Lung (tissue), 12 donors: ENCODE results near the gene NEUROD1. TPM values are rescaled to one million over a fixed set of nuclear protein-coding genes. Genes with fewer than 3 reads are reported as not detected.

ENCODE experiments used
- ATAC-seq: fragments of 200-7000 bp; cut with Tn5 transposase; one replicate; pipeline ENCODE4 v1.9.1; 2020; ENCODE audit warnings: moderate number of reproducible peaks; ENCODE audit not compliant: insufficient read depth, low FRiP score
- DNase-seq, 3 donors: peaks; one replicate each; pipeline ENCODE4 v3.0.0-alpha.2; 2013 to 2017
- H3K27ac ChIP-seq, 2 donors: one replicate each; pipeline ENCODE4 v1.5.1; 2013; ENCODE audit warnings: mild to moderate bottlenecking in 2 of 2, moderate library complexity in 2 of 2, control low read depth in 1 of 2, inconsistent platforms in 1 of 2, low read depth in 1 of 2, low read length in 1 of 2
- H3K27me3 ChIP-seq, 3 donors: one replicate each; pipeline ENCODE4 v1.5.1; 2013; ENCODE audit warnings: low read length in 2 of 3; ENCODE audit not compliant: control insufficient read depth in 3 of 3, insufficient read depth in 3 of 3
- H3K36me3 ChIP-seq, 4 donors: one replicate each; pipeline ENCODE4 v1.5.1; 2013; ENCODE audit warnings: low read length in 4 of 4, mild to moderate bottlenecking in 1 of 4, moderate library complexity in 1 of 4; ENCODE audit not compliant: control insufficient read depth in 4 of 4, insufficient read depth in 4 of 4
- H3K4me1 ChIP-seq, 5 donors: one replicate each; pipeline ENCODE4 v1.5.1; 2013; ENCODE audit warnings: low read length in 5 of 5, mild to moderate bottlenecking in 2 of 5, moderate library complexity in 1 of 5; ENCODE audit not compliant: control insufficient read depth in 5 of 5, insufficient read depth in 5 of 5
- H3K4me3 ChIP-seq: one replicate; pipeline ENCODE4 v1.5.1; 2013; ENCODE audit warnings: mild to moderate bottlenecking, control low read depth, moderate library complexity
- H3K9ac ChIP-seq, 2 donors: one replicate each; pipeline ENCODE4 v1.5.1; 2013; ENCODE audit warnings: low read length in 2 of 2, control low read depth in 1 of 2; ENCODE audit not compliant: insufficient read depth in 1 of 2
- H3K9me3 ChIP-seq, 4 donors: one replicate each; pipeline ENCODE4 v1.5.1; 2013; ENCODE audit warnings: low read length in 3 of 4, mild to moderate bottlenecking in 1 of 4, moderate library complexity in 1 of 4; ENCODE audit not compliant: control insufficient read depth in 4 of 4, insufficient read depth in 3 of 4
- WGBS, 2 donors: extraction: QIAGEN DNeasy Blood & Tissue Kit; methylation state at CpG; one replicate each; pipeline ENCODE4 v1.1.7; 2013; 5-methylcytosine and 5-hydroxymethylcytosine counted together
- polyA plus RNA-seq, 2 donors: library from polyadenylated mRNA; stranded (reverse); fragments of 200-250 nt; gene quantifications; one replicate each; pipeline ENCODE4 v1.2.1, GENCODE V29; 2013
- total RNA-seq, 2 donors: library from RNA; depleted of rRNA in 1 of 2; stranded (reverse); fragments of >200 nt in 1 of 2; gene quantifications; one replicate each; pipeline ENCODE4 v1.2.1, GENCODE V29; 2014 to 2021
- TF ChIP-seq, protein P1 (sequence below): IDR thresholded peaks from 2 replicates; pipeline ENCODE4 v1.5.1; 2012; ENCODE audit warnings: mild to moderate bottlenecking; ENCODE audit errors: control extremely low read depth, extremely low read depth
- donor health status: control.
- donor health status: control.
- donor health status: Bipolar disorder and iron deficiency.
- donor health status: healthy.
- donor health status: DM: yes; HTN: yes; CAD: no.

NEUROD1 gene
- total and polyA plus RNA-seq, 4 donors, result 0.82 TPM; not detected in 3

DNA sequence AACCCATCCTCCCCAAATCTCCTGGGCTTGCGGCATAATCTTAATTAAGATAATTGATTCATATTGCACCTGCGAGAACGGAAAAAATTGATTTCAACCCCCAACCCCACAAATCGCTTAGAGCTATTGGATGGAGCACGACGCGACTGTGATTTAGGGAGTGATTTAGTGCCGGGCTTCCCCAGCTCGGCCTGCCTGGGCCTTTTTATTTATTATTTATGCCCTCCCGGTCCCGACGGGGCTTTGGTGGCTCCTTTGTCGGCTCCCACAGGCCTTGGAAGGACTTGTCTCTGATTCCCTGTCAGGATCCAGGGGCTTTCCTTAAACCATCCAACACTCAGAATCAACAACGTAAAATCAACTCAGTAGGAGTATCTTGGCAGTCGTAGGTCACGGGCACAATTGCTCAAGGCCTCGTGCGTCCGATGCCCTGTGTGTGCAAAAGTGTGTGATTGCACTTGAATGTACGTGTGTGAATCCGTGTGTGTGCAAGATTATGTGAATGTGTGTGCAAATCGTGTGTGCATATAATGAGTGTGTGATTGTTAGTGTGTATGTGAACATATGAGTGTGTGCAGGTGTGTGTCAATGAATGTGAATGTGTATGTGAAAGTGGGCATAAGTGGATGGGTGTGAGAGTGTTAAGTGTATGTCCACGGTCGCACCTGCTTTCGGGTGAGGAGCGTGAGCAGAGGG, 4.3 kb upstream of the NEUROD1 start:
- WGBS, 2 donors, result 8 to 10% methylated on average over 26 of the region's 26 CpGs
- DNase-seq, result no peak
- Histone ChIP-seq H3K9me3 (peaks cover 0 to 11% (median 0%) of the 10 kb centered on the region in 4 donors), H3K4me3 (no peak overlapping the region), H3K27ac (no peak overlapping the region), H3K9ac (no peak overlapping the region), H3K27me3 (peaks cover 0 to 76% (median 66%) of the 10 kb centered on the region in 3 donors), H3K4me1 (peaks cover 0 to 20% (median 6%) of the 10 kb centered on the region in 5 donors), H3K36me3 (no peaks in the 10 kb centered on the region)
- ATAC-seq, result no peak
- TF ChIP-seq, protein P1, sequence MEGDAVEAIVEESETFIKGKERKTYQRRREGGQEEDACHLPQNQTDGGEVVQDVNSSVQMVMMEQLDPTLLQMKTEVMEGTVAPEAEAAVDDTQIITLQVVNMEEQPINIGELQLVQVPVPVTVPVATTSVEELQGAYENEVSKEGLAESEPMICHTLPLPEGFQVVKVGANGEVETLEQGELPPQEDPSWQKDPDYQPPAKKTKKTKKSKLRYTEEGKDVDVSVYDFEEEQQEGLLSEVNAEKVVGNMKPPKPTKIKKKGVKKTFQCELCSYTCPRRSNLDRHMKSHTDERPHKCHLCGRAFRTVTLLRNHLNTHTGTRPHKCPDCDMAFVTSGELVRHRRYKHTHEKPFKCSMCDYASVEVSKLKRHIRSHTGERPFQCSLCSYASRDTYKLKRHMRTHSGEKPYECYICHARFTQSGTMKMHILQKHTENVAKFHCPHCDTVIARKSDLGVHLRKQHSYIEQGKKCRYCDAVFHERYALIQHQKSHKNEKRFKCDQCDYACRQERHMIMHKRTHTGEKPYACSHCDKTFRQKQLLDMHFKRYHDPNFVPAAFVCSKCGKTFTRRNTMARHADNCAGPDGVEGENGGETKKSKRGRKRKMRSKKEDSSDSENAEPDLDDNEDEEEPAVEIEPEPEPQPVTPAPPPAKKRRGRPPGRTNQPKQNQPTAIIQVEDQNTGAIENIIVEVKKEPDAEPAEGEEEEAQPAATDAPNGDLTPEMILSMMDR, result no peak

DNA sequence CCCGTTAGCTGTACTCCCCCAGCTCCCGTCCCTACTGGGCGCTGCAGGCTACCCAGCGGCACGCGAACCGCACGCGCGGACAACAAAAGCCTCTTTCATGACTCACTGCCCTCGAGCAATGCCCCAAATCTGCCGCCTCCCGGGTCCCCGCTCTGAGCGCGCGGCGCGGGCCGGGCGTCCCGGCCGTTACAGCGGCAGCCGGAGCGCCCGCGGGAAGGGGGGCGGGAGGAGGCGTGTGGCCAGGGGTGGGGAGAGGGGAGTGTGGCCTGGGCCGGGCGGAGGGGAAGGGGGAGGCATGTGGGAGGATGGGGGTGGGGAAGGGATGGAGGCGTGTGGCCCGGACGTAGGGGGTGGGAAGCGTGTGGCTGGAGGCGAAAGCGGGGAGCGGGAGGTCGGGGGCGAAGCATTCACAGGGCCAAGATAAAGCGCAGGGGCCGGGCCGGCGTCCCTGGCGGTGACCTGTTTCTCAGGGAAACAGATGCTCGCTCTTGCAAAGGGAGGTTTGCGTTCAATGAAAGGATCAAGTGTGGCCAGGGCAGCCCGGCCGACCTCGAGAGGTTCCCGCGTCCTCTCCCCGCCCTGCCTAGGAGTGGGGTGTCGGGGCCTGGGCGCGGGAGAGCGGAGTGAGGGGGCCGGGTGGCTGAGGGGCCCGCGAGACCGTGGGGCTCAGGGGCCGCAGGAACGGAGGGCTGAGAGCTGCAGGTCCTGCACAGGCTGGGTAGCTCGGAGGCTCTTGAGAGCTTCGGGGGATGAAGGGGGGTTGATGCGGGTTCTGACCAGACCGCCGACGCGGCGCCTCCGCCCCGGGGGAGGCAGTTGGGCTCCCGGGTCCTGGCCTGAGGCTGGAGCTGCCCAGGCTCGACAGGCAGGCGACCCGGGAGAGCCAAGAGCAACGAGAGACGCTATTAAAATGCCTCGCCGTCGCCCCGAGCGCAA, 3.5 kb upstream of the NEUROD1 start:
- TF ChIP-seq, protein P1, result no peak
- DNase-seq (no peak), ATAC-seq (no peak)
- WGBS, 2 donors, result 1 to 3% methylated on average over 80 to 85 of the region's 85 CpGs
- H3K4me1 ChIP-seq, result peaks cover 0 to 20% (median 6%) of the 10 kb centered on the region in 5 donors
- H3K27me3 ChIP-seq, result peaks cover 2 to 85% (median 73%) of the 10 kb centered on the region in 3 donors
- H3K9ac ChIP-seq, result no peak overlapping the region
- H3K4me3 ChIP-seq, result no peak overlapping the region
- no peak overlapping the region for H3K27ac ChIP-seq
- peaks cover 0 to 11% (median 0%) of the 10 kb centered on the region in 4 donors for H3K9me3 ChIP-seq
- no peaks in the 10 kb centered on the region for H3K36me3 ChIP-seq

DNA sequence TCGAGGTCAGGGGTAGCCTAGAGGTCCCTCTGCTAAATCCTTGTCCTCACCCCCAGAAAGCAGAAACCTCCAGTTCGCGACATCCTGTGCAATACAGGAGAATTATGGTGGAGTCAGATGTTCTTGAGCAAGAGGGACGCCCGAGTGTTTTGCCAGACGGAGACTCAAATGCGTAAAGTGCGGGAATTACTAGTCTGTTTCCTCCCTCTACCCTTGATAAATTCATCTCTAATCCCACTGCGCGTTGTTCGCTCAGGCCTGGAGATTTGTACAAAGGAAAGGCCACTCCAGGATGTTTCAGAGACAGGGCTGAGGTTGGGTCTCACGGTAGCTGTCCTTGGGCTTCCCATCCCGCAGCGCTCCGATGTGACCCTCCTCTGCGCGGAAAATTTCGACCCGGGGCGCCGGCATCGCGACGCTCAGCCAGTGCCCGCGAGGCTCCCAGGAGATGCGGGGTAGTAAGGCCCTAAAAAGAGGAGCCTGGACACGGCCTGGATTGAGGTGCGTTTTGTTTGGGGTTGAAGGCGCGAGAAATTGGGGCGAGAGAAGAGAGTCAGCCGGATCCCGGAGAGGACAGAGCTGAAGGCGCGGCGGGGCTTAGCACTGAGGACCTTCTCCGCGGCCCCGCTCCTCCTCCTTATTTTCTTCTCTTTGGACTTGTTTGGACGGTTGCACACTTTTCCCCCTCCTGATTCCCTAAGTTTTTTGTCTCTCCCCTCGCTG, 2.6 kb upstream of the NEUROD1 start:
- H3K27me3 ChIP-seq, result peaks cover 2 to 93% (median 77%) of the 10 kb centered on the region in 3 donors
- TF ChIP-seq, protein P1, result no peak
- H3K9ac ChIP-seq, result no peak overlapping the region
- 4 to 5% methylated on average over 42 of the region's 42 CpGs for WGBS, 2 donors
- DNase-seq (no peak), ATAC-seq (no peak)
- H3K9me3 ChIP-seq, result peaks cover 0 to 18% (median 0%) of the 10 kb centered on the region in 4 donors
- no peaks in the 10 kb centered on the region for H3K36me3 ChIP-seq
- no peak overlapping the region for H3K4me3 ChIP-seq
- peaks cover 0 to 20% (median 6%) of the 10 kb centered on the region in 5 donors for H3K4me1 ChIP-seq
- H3K27ac ChIP-seq, result no peak overlapping the region
